Measurements from ENCODE around the gene C1QTNF6. TPM values are rescaled to one million over a fixed set of nuclear protein-coding genes. Genes with fewer than 3 reads are reported as not detected.
"Not testable (repeated sequence)": the region's sequence is repeated elsewhere in the genome, so short reads cannot be mapped to it uniquely, and the experiment has no call there.

The C1QTNF6 gene
- total and polyA plus RNA-seq, 2 donors = 3.6 to 23.2 TPM

- 82% methylated on average over 5 of the region's 5 CpGs for WGBS
- peaks cover 6 to 15% of the 10 kb centered on the region in 2 donors for H3K4me1 ChIP-seq (ENCODE audit: control insufficient read depth in 2 of 2, insufficient read depth in 2 of 2, low read length in 2 of 2)
- H3K27ac ChIP-seq (ENCODE audit: low read depth in 1 of 2, low read length in 1 of 2) = peak overlapping the region in 1 of 2 donors; percentile 30
- peaks cover 0 to 4% of the 10 kb centered on the region in 2 donors for H3K9me3 ChIP-seq (ENCODE audit: control insufficient read depth in 2 of 2, insufficient read depth in 1 of 2, low read length in 1 of 2)
- H3K36me3 ChIP-seq (ENCODE audit: control insufficient read depth in 2 of 2, insufficient read depth in 2 of 2, low read length in 1 of 2) = no peaks in the 10 kb centered on the region
- no peak overlapping the region for H3K4me3 ChIP-seq (ENCODE audit: low read length in 2 of 2)
- no peak for DNase-seq (ENCODE audit: low read depth in 6 of 9, low spot score in 9 of 9)
- peaks cover 0 to 6% of the 10 kb centered on the region in 2 donors for H3K27me3 ChIP-seq (ENCODE audit: control insufficient read depth in 2 of 2, insufficient read depth in 1 of 2, low read length in 1 of 2)
Observed at GRCh38 chr22:37177221-37177620, 10.8 kb downstream of the C1QTNF6 start.

GRCh38 chr22:37176464-37177061 lies 11.5 kb downstream of the C1QTNF6 start:
- no peaks in the 10 kb centered on the region for H3K36me3 ChIP-seq (ENCODE audit: control insufficient read depth in 2 of 2, insufficient read depth in 2 of 2, low read length in 1 of 2)
- H3K4me1 ChIP-seq (ENCODE audit: control insufficient read depth in 2 of 2, insufficient read depth in 2 of 2, low read length in 2 of 2) = peaks cover 6 to 15% of the 10 kb centered on the region in 2 donors
- H3K9me3 ChIP-seq (ENCODE audit: control insufficient read depth in 2 of 2, insufficient read depth in 1 of 2, low read length in 1 of 2) = peaks cover 0 to 4% of the 10 kb centered on the region in 2 donors
- peak overlapping the region in 1 of 2 donors; percentile 40 for H3K27ac ChIP-seq (ENCODE audit: low read depth in 1 of 2, low read length in 1 of 2)
- H3K4me3 ChIP-seq (ENCODE audit: low read length in 2 of 2) = no peak overlapping the region
- 15% methylated on average over 23 of the region's 23 CpGs for WGBS
- H3K27me3 ChIP-seq (ENCODE audit: control insufficient read depth in 2 of 2, insufficient read depth in 1 of 2, low read length in 1 of 2) = peaks cover 0 to 6% of the 10 kb centered on the region in 2 donors
- DNase-seq (ENCODE audit: low read depth in 6 of 9, low spot score in 9 of 9) = peak in 1 of 9 donors; percentile 46

- WGBS = 86% methylated on average over 18 of the region's 18 CpGs
- H3K4me1 ChIP-seq (ENCODE audit: control insufficient read depth in 2 of 2, insufficient read depth in 2 of 2, low read length in 2 of 2) = peaks cover 6 to 15% of the 10 kb centered on the region in 2 donors
Observed at GRCh38 chr22:37175414-37176281, 12.4 kb downstream of the C1QTNF6 start.

GRCh38 chr22:37174964-37175363 lies 13.1 kb downstream of the C1QTNF6 start:
- H3K36me3 ChIP-seq (ENCODE audit: control insufficient read depth in 2 of 2, insufficient read depth in 2 of 2, low read length in 1 of 2) = no peaks in the 10 kb centered on the region
- H3K4me3 ChIP-seq (ENCODE audit: low read length in 2 of 2) = no peak overlapping the region
- peaks cover 0 to 4% of the 10 kb centered on the region in 2 donors for H3K9me3 ChIP-seq (ENCODE audit: control insufficient read depth in 2 of 2, insufficient read depth in 1 of 2, low read length in 1 of 2)
- peaks cover 6 to 15% of the 10 kb centered on the region in 2 donors for H3K4me1 ChIP-seq (ENCODE audit: control insufficient read depth in 2 of 2, insufficient read depth in 2 of 2, low read length in 2 of 2)
- 96% methylated on average over 9 of the region's 9 CpGs for WGBS
- no peak overlapping the region for H3K27ac ChIP-seq (ENCODE audit: low read depth in 1 of 2, low read length in 1 of 2)
- no peak for DNase-seq (ENCODE audit: low read depth in 6 of 9, low spot score in 9 of 9)
- H3K27me3 ChIP-seq (ENCODE audit: control insufficient read depth in 2 of 2, insufficient read depth in 1 of 2, low read length in 1 of 2) = peaks cover 0 to 6% of the 10 kb centered on the region in 2 donors

More at GRCh38 chr22:37175414-37176281, 12.4 kb downstream of the C1QTNF6 start:
- no peak for DNase-seq (ENCODE audit: low read depth in 6 of 9, low spot score in 9 of 9)
- Histone ChIP-seq H3K27me3 (ENCODE audit: control insufficient read depth in 2 of 2, insufficient read depth in 1 of 2, low read length in 1 of 2) (peaks cover 0 to 6% of the 10 kb centered on the region in 2 donors), H3K4me3 (ENCODE audit: low read length in 2 of 2) (no peak overlapping the region), H3K36me3 (ENCODE audit: control insufficient read depth in 2 of 2, insufficient read depth in 2 of 2, low read length in 1 of 2) (no peaks in the 10 kb centered on the region), H3K9me3 (ENCODE audit: control insufficient read depth in 2 of 2, insufficient read depth in 1 of 2, low read length in 1 of 2) (peaks cover 0 to 4% of the 10 kb centered on the region in 2 donors), H3K27ac (ENCODE audit: low read depth in 1 of 2, low read length in 1 of 2) (peak overlapping the region in 1 of 2 donors; percentile 20)

- 94% methylated on average over 6 of the region's 6 CpGs for WGBS
- no peak overlapping the region for H3K27ac ChIP-seq (ENCODE audit: low read depth in 1 of 2, low read length in 1 of 2)
- DNase-seq (ENCODE audit: low read depth in 6 of 9, low spot score in 9 of 9) = no peak
- peaks cover 0 to 6% of the 10 kb centered on the region in 2 donors for H3K27me3 ChIP-seq (ENCODE audit: control insufficient read depth in 2 of 2, insufficient read depth in 1 of 2, low read length in 1 of 2)
- H3K9me3 ChIP-seq (ENCODE audit: control insufficient read depth in 2 of 2, insufficient read depth in 1 of 2, low read length in 1 of 2) = peaks cover 0 to 10% of the 10 kb centered on the region in 2 donors
- H3K36me3 ChIP-seq (ENCODE audit: control insufficient read depth in 2 of 2, insufficient read depth in 2 of 2, low read length in 1 of 2) = no peaks in the 10 kb centered on the region
- H3K4me3 ChIP-seq (ENCODE audit: low read length in 2 of 2) = no peak overlapping the region
- H3K4me1 ChIP-seq (ENCODE audit: control insufficient read depth in 2 of 2, insufficient read depth in 2 of 2, low read length in 2 of 2) = peaks cover 6 to 15% of the 10 kb centered on the region in 2 donors
Observed at GRCh38 chr22:37173709-37174108, 14.3 kb downstream of the C1QTNF6 start.

GRCh38 chr22:37172266-37173245 lies 15.5 kb downstream of the C1QTNF6 start:
- peaks cover 6 to 15% of the 10 kb centered on the region in 2 donors for H3K4me1 ChIP-seq (ENCODE audit: control insufficient read depth in 2 of 2, insufficient read depth in 2 of 2, low read length in 2 of 2)
- no peak overlapping the region for H3K27ac ChIP-seq (ENCODE audit: low read depth in 1 of 2, low read length in 1 of 2)
- WGBS = 97% methylated on average over 14 of the region's 14 CpGs
- peaks cover 0 to 16% of the 10 kb centered on the region in 2 donors for H3K9me3 ChIP-seq (ENCODE audit: control insufficient read depth in 2 of 2, insufficient read depth in 1 of 2, low read length in 1 of 2)
- H3K36me3 ChIP-seq (ENCODE audit: control insufficient read depth in 2 of 2, insufficient read depth in 2 of 2, low read length in 1 of 2) = no peaks in the 10 kb centered on the region
- H3K4me3 ChIP-seq (ENCODE audit: low read length in 2 of 2) = no peak overlapping the region
- DNase-seq (ENCODE audit: low read depth in 6 of 9, low spot score in 9 of 9) = no peak
- peaks cover 0 to 8% of the 10 kb centered on the region in 2 donors for H3K27me3 ChIP-seq (ENCODE audit: control insufficient read depth in 2 of 2, insufficient read depth in 1 of 2, low read length in 1 of 2)

- no peak overlapping the region for H3K27ac ChIP-seq (ENCODE audit: low read depth in 1 of 2, low read length in 1 of 2)
- no peaks in the 10 kb centered on the region for H3K36me3 ChIP-seq (ENCODE audit: control insufficient read depth in 2 of 2, insufficient read depth in 2 of 2, low read length in 1 of 2)
- no peak overlapping the region for H3K4me3 ChIP-seq (ENCODE audit: low read length in 2 of 2)
- WGBS = 93% methylated on average over 5 of the region's 5 CpGs
- DNase-seq (ENCODE audit: low read depth in 6 of 9, low spot score in 9 of 9) = no peak
- peaks cover 0 to 8% of the 10 kb centered on the region in 2 donors for H3K27me3 ChIP-seq (ENCODE audit: control insufficient read depth in 2 of 2, insufficient read depth in 1 of 2, low read length in 1 of 2)
- H3K9me3 ChIP-seq (ENCODE audit: control insufficient read depth in 2 of 2, insufficient read depth in 1 of 2, low read length in 1 of 2) = peaks cover 0 to 16% of the 10 kb centered on the region in 2 donors
- peaks cover 8 to 17% of the 10 kb centered on the region in 2 donors for H3K4me1 ChIP-seq (ENCODE audit: control insufficient read depth in 2 of 2, insufficient read depth in 2 of 2, low read length in 2 of 2)
Observed at GRCh38 chr22:37171662-37172061, 16.4 kb downstream of the C1QTNF6 start.

GRCh38 chr22:37170689-37171405 lies 17.2 kb downstream of the C1QTNF6 start:
- H3K27ac ChIP-seq (ENCODE audit: low read depth in 1 of 2, low read length in 1 of 2) = not testable (repeated sequence)
- 98% methylated on average over 16 of the region's 16 CpGs for WGBS

More at GRCh38 chr22:37170689-37171405, 17.2 kb downstream of the C1QTNF6 start:
- H3K36me3 ChIP-seq (ENCODE audit: control insufficient read depth in 2 of 2, insufficient read depth in 2 of 2, low read length in 1 of 2); H3K4me3 ChIP-seq (ENCODE audit: low read length in 2 of 2); H3K27me3 ChIP-seq (ENCODE audit: control insufficient read depth in 2 of 2, insufficient read depth in 1 of 2, low read length in 1 of 2); DNase-seq (ENCODE audit: low read depth in 6 of 9, low spot score in 9 of 9): not testable (repeated sequence)
- Histone ChIP-seq H3K9me3 (ENCODE audit: control insufficient read depth in 2 of 2, insufficient read depth in 1 of 2, low read length in 1 of 2) (peaks cover 1 to 16% of the 10 kb centered on the region in 2 donors), H3K4me1 (ENCODE audit: control insufficient read depth in 2 of 2, insufficient read depth in 2 of 2, low read length in 2 of 2) (peaks cover 2 to 17% of the 10 kb centered on the region in 2 donors)

Measured in thymus (tissue), 11 donors.